Measurements from ENCODE around the gene ALOX15. TPM values are rescaled to one million over a fixed set of nuclear protein-coding genes. Genes with fewer than 3 reads are reported as not detected.

The ALOX15 gene
- total and polyA plus RNA-seq, 7 donors, result 0.28 to 0.81 (median 0.60) TPM; not detected in 2

DNA sequence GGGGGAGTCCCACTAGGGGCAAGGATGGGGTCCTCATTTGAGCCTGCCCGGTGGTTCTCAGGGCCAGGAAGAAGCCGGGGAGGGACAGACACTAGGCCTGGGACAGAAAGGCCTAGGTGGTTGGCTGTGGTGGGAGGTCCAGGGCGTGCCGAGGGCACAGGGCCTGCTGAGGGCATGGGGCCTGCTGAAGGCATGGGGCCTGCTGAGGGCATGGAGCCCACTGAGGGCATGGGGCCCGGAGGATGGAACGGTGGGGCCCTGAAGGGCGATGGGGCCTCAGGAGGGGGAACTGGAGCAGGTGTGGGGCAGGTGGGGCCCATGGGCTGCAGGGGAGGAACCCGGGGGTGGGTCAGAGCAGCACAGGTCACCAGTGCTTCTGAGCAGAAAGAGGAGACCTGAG lies 31.3 kb upstream of the ALOX15 start:
- intact Hi-C loops (cut with DNase I), result no loop called here
- Histone ChIP-seq H3K27ac (no peak overlapping the region), H3K4me3 (no peak overlapping the region), H3K4me1 (no peaks in the 10 kb centered on the region), H3K27me3 (no peaks in the 10 kb centered on the region), H3K36me3 (peaks cover 23 to 71% (median 51%) of the 10 kb centered on the region in 4 donors), H3K9me3 (no peaks in the 10 kb centered on the region)
- DNase-seq, result no peak
- TF ChIP-seq POLR2A (IDR thresholded peaks at IDR 0.05) (no peak), POLR2AphosphoS5 (IDR thresholded peaks at IDR 0.05) (no peak), CTCF (IDR thresholded peaks at IDR 0.05) (no peak), EP300 (IDR thresholded peaks at IDR 0.05) (no peak)
- WGBS, 2 donors, result 86 to 87% methylated on average over 8 of the region's 8 CpGs

DNA sequence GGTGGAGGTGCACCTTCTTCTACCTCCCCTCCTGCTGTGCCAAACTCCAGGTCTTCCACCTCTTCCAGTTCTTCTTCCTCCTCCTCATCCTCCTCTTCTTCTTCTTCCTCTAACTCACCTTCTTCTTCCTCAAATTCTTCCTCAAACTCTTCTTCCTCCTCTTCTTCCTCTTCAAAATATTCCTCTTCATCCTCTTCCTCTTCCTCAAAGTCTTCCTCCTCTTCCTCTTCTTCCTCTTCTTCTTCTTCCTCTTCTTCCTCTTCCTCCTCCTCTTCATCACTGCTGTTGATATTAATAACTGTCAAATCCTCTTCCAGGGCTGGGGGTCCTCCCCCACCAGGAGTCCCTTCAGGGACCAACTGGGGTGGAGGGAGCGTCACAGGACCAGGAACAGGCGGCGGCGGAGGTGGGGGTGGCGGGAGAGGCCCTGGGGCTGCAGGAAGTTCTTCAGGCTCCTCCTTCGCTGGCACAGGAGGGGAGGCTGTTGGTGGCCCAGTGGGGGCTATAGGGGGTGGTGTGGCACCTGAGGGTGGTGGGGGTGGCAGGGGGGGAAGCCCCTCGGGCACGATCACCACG lies 30.7 kb upstream of the ALOX15 start:
- no peak overlapping the region for H3K27ac ChIP-seq
- H3K4me1 ChIP-seq, result no peaks in the 10 kb centered on the region
- no peaks in the 10 kb centered on the region for H3K27me3 ChIP-seq
- H3K9me3 ChIP-seq, result no peaks in the 10 kb centered on the region
- intact Hi-C loops (cut with DNase I), result no loop called here
- peaks cover 23 to 66% (median 47%) of the 10 kb centered on the region in 4 donors for H3K36me3 ChIP-seq
- H3K4me3 ChIP-seq, result no peak overlapping the region
- no peak for DNase-seq
- TF ChIP-seq POLR2A (IDR thresholded peaks at IDR 0.05) (no peak), CTCF (IDR thresholded peaks at IDR 0.05) (no peak), POLR2AphosphoS5 (IDR thresholded peaks at IDR 0.05) (no peak), EP300 (IDR thresholded peaks at IDR 0.05) (no peak)
- 94 to 97% methylated on average over 9 of the region's 9 CpGs for WGBS, 2 donors

- H3K9me3 ChIP-seq, result no peaks in the 10 kb centered on the region
- WGBS, 2 donors, result 70 to 83% methylated on average over 4 of the region's 4 CpGs
- H3K4me3 ChIP-seq, result no peak overlapping the region
- peaks cover 0 to 16% (median 2%) of the 10 kb centered on the region in 4 donors for H3K36me3 ChIP-seq
- peaks cover 0 to 3% (median 0%) of the 10 kb centered on the region in 3 donors for H3K27me3 ChIP-seq
- TF ChIP-seq POLR2A (IDR thresholded peaks at IDR 0.05) (no peak), EP300 (IDR thresholded peaks at IDR 0.05) (no peak), POLR2AphosphoS5 (IDR thresholded peaks at IDR 0.05) (no peak), CTCF (IDR thresholded peaks at IDR 0.05) (no peak)
- intact Hi-C loops (cut with DNase I), result no loop called here
- H3K4me1 ChIP-seq, result no peaks in the 10 kb centered on the region
- no peak overlapping the region for H3K27ac ChIP-seq
- DNase-seq, result no peak
Measured at GRCh38 chr17:4667166-4667565, 25.7 kb upstream of the ALOX15 start.

DNA sequence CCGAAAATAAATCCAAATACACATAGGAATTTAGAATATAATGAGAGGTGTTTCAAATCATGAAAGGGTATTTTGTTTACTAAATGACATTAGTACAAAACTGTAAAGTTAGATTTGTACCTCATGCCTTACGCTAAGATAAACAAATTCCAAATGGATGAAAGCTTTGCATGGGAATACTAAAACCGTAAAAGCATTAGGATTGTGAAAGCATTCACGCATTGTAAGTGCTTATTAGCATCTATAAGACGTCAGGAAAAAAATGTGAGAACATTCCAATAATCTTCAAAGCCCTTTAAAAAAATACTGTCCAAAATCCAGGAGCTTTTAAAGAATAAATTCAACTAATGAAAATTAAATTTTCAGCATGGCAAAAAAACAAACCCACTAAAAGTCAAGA lies 24.8 kb upstream of the ALOX15 start:
- no peaks in the 10 kb centered on the region for H3K9me3 ChIP-seq
- no peak for DNase-seq
- TF ChIP-seq EP300 (IDR thresholded peaks at IDR 0.05) (no peak), POLR2AphosphoS5 (IDR thresholded peaks at IDR 0.05) (no peak), POLR2A (IDR thresholded peaks at IDR 0.05) (no peak), CTCF (IDR thresholded peaks at IDR 0.05) (no peak)
- H3K36me3 ChIP-seq, result peaks cover 0 to 7% (median 0%) of the 10 kb centered on the region in 4 donors
- intact Hi-C loops (cut with DNase I), result no loop called here
- H3K27ac ChIP-seq, result no peak overlapping the region
- no peak overlapping the region for H3K4me3 ChIP-seq
- WGBS, 2 donors, result 74 to 77% methylated on average over 5 of the region's 5 CpGs
- H3K27me3 ChIP-seq, result peaks cover 0 to 3% (median 0%) of the 10 kb centered on the region in 3 donors
- no peaks in the 10 kb centered on the region for H3K4me1 ChIP-seq

- TF ChIP-seq EP300 (IDR thresholded peaks at IDR 0.05) (no peak), CTCF (IDR thresholded peaks at IDR 0.05) (no peak), POLR2AphosphoS5 (IDR thresholded peaks at IDR 0.05) (no peak), POLR2A (IDR thresholded peaks at IDR 0.05) (no peak)
- Histone ChIP-seq H3K4me3 (no peak overlapping the region), H3K36me3 (no peaks in the 10 kb centered on the region), H3K27me3 (peaks cover 0 to 3% (median 0%) of the 10 kb centered on the region in 3 donors), H3K9me3 (no peaks in the 10 kb centered on the region), H3K27ac (no peak overlapping the region), H3K4me1 (no peaks in the 10 kb centered on the region)
- WGBS, 2 donors, result 19 to 65% methylated on average over 9 of the region's 9 CpGs
- DNase-seq, result no peak
- intact Hi-C loops (cut with DNase I), result no loop called here
Measured at GRCh38 chr17:4665027-4665426, 23.5 kb upstream of the ALOX15 start.
